Dendritic cell treated with granulocyte-macrophage colony-stimulating factor and Interleukin-4, amounts not matched to agents 40 ng/mL and 50 ng/mL, for 4 days (primary cell): ENCODE results near the gene MB.

ENCODE experiments used
- H3K27ac Mint-ChIP-seq: one replicate; pipeline ENCODE4 v1.8.0; 2022; ENCODE audit warnings: mild to moderate bottlenecking, mixed read lengths
- H3K27me3 Mint-ChIP-seq: one replicate; pipeline ENCODE4 v1.8.0; 2022; ENCODE audit warnings: mild to moderate bottlenecking, mixed read lengths
- H3K36me3 Mint-ChIP-seq: one replicate; pipeline ENCODE4 v1.8.0; 2022; ENCODE audit warnings: low read depth, mixed read lengths
- H3K4me1 Mint-ChIP-seq: one replicate; pipeline ENCODE4 v1.8.0; 2022; ENCODE audit warnings: low read depth, mixed read lengths
- H3K4me3 Mint-ChIP-seq: one replicate; pipeline ENCODE4 v1.8.0; 2022; ENCODE audit warnings: mild to moderate bottlenecking, moderate library complexity, mixed read lengths
- H3K9me3 Mint-ChIP-seq: one replicate; pipeline ENCODE4 v1.8.0; 2022; ENCODE audit warnings: mixed read lengths
- intact Hi-C: fragments of 100-400 bp; cut with micrococcal nuclease; formaldehyde crosslinking; loops from one replicate; pipeline ENCODE4 v1.15.0; 2022

The MB gene

GRCh38 chr22:35604621-35605368 is 12.3 kb downstream of the MB start:
- H3K27me3 Mint-ChIP-seq: peaks cover 22% of the 10 kb centered on the region
- no peaks in the 10 kb centered on the region for H3K36me3 Mint-ChIP-seq
- H3K27ac Mint-ChIP-seq: no peak overlapping the region
- H3K9me3 Mint-ChIP-seq: no peaks in the 10 kb centered on the region
- intact Hi-C loops: loop anchor here (5.0 kb wide), 1 partner anchor 252 kb away; no protein-coding TSS in a partner anchor
- H3K4me1 Mint-ChIP-seq: peaks cover 33% of the 10 kb centered on the region
- no peak overlapping the region for H3K4me3 Mint-ChIP-seq

- Mint-ChIP-seq H3K9me3 (no peaks in the 10 kb centered on the region), H3K4me3 (no peak overlapping the region), H3K4me1 (peaks cover 19% of the 10 kb centered on the region), H3K36me3 (no peaks in the 10 kb centered on the region), H3K27me3 (peaks cover 12% of the 10 kb centered on the region), H3K27ac (no peak overlapping the region)
- intact Hi-C loops: loop anchor here (5.0 kb wide), 1 partner anchor 250 kb away; no protein-coding TSS in a partner anchor
Observed at GRCh38 chr22:35601743-35602615, 15.2 kb downstream of the MB start.

GRCh38 chr22:35601013-35601580 is 16.0 kb downstream of the MB start:
- H3K27ac Mint-ChIP-seq: no peak overlapping the region
- H3K36me3 Mint-ChIP-seq: no peaks in the 10 kb centered on the region
- intact Hi-C loops: loop anchor here (5.0 kb wide), 1 partner anchor 249 kb away; no protein-coding TSS in a partner anchor
- no peaks in the 10 kb centered on the region for H3K9me3 Mint-ChIP-seq
- no peak overlapping the region for H3K4me3 Mint-ChIP-seq
- H3K4me1 Mint-ChIP-seq: peaks cover 13% of the 10 kb centered on the region
- peaks cover 9% of the 10 kb centered on the region for H3K27me3 Mint-ChIP-seq

GRCh38 chr22:35600476-35600875 is 16.7 kb downstream of the MB start:
- H3K27me3 Mint-ChIP-seq: peaks cover 7% of the 10 kb centered on the region
- intact Hi-C loops: loop anchor here (5.0 kb wide), 1 partner anchor 248 kb away; no protein-coding TSS in a partner anchor
- H3K4me1 Mint-ChIP-seq: peaks cover 10% of the 10 kb centered on the region
- no peaks in the 10 kb centered on the region for H3K36me3 Mint-ChIP-seq
- H3K27ac Mint-ChIP-seq: no peak overlapping the region
- H3K4me3 Mint-ChIP-seq: no peak overlapping the region
- no peaks in the 10 kb centered on the region for H3K9me3 Mint-ChIP-seq

GRCh38 chr22:35599364-35599763 is 17.8 kb downstream of the MB start:
- H3K36me3 Mint-ChIP-seq: no peaks in the 10 kb centered on the region
- H3K27me3 Mint-ChIP-seq: peaks cover 7% of the 10 kb centered on the region
- no peaks in the 10 kb centered on the region for H3K9me3 Mint-ChIP-seq
- no peak overlapping the region for H3K4me3 Mint-ChIP-seq
- intact Hi-C loops: no loop called here
- H3K27ac Mint-ChIP-seq: no peak overlapping the region
- peaks cover 14% of the 10 kb centered on the region for H3K4me1 Mint-ChIP-seq

GRCh38 chr22:35598396-35598710 is 18.8 kb downstream of the MB start:
- peaks cover 24% of the 10 kb centered on the region for H3K4me1 Mint-ChIP-seq
- intact Hi-C loops: no loop called here
- peaks cover 14% of the 10 kb centered on the region for H3K27me3 Mint-ChIP-seq
- no peak overlapping the region for H3K4me3 Mint-ChIP-seq
- no peaks in the 10 kb centered on the region for H3K9me3 Mint-ChIP-seq
- H3K27ac Mint-ChIP-seq: peak overlapping the region; percentile 60
- no peaks in the 10 kb centered on the region for H3K36me3 Mint-ChIP-seq

- no peaks in the 10 kb centered on the region for H3K36me3 Mint-ChIP-seq
- peaks cover 29% of the 10 kb centered on the region for H3K4me1 Mint-ChIP-seq
- intact Hi-C loops: no loop called here
- peak overlapping the region; percentile 60 for H3K27ac Mint-ChIP-seq
- H3K4me3 Mint-ChIP-seq: no peak overlapping the region
- peaks cover 19% of the 10 kb centered on the region for H3K27me3 Mint-ChIP-seq
- no peaks in the 10 kb centered on the region for H3K9me3 Mint-ChIP-seq
Observed at GRCh38 chr22:35597692-35598395, 19.3 kb downstream of the MB start.

GRCh38 chr22:35596821-35597220 is 20.3 kb downstream of the MB start:
- Mint-ChIP-seq H3K4me1 (peaks cover 34% of the 10 kb centered on the region), H3K4me3 (no peak overlapping the region), H3K27ac (no peak overlapping the region), H3K27me3 (peaks cover 24% of the 10 kb centered on the region), H3K9me3 (no peaks in the 10 kb centered on the region), H3K36me3 (no peaks in the 10 kb centered on the region)
- intact Hi-C loops: no loop called here

GRCh38 chr22:35594686-35595085 is 22.4 kb downstream of the MB start:
- no peaks in the 10 kb centered on the region for H3K36me3 Mint-ChIP-seq

GRCh38 chr22:35593891-35594470 is 23.1 kb downstream of the MB start:
- H3K27me3 Mint-ChIP-seq: peaks cover 24% of the 10 kb centered on the region
- H3K27ac Mint-ChIP-seq: no peak overlapping the region
- no peak overlapping the region for H3K4me3 Mint-ChIP-seq
- intact Hi-C loops: no loop called here
- no peaks in the 10 kb centered on the region for H3K36me3 Mint-ChIP-seq
- H3K4me1 Mint-ChIP-seq: peaks cover 54% of the 10 kb centered on the region
- no peaks in the 10 kb centered on the region for H3K9me3 Mint-ChIP-seq

More at GRCh38 chr22:35594686-35595085, 22.4 kb downstream of the MB start:
- peaks cover 24% of the 10 kb centered on the region for H3K27me3 Mint-ChIP-seq
- intact Hi-C loops: no loop called here
- no peak overlapping the region for H3K4me3 Mint-ChIP-seq
- H3K4me1 Mint-ChIP-seq: peaks cover 48% of the 10 kb centered on the region
- no peaks in the 10 kb centered on the region for H3K9me3 Mint-ChIP-seq
- H3K27ac Mint-ChIP-seq: no peak overlapping the region

- Mint-ChIP-seq H3K4me1 (peaks cover 54% of the 10 kb centered on the region), H3K4me3 (no peak overlapping the region)
Observed at GRCh38 chr22:35593071-35593890, 23.8 kb downstream of the MB start.

GRCh38 chr22:35592418-35592967 is 24.6 kb downstream of the MB start:
- H3K9me3 Mint-ChIP-seq: no peaks in the 10 kb centered on the region
- no peak overlapping the region for H3K27ac Mint-ChIP-seq

More at GRCh38 chr22:35593071-35593890, 23.8 kb downstream of the MB start:
- no peak overlapping the region for H3K27ac Mint-ChIP-seq
- peaks cover 20% of the 10 kb centered on the region for H3K27me3 Mint-ChIP-seq
- no peaks in the 10 kb centered on the region for H3K36me3 Mint-ChIP-seq
- intact Hi-C loops: no loop called here
- no peaks in the 10 kb centered on the region for H3K9me3 Mint-ChIP-seq

More at GRCh38 chr22:35592418-35592967, 24.6 kb downstream of the MB start:
- intact Hi-C loops: no loop called here
- H3K36me3 Mint-ChIP-seq: no peaks in the 10 kb centered on the region
- H3K4me1 Mint-ChIP-seq: peaks cover 51% of the 10 kb centered on the region
- H3K4me3 Mint-ChIP-seq: no peak overlapping the region
- H3K27me3 Mint-ChIP-seq: peaks cover 20% of the 10 kb centered on the region
